A549 (cell line): ENCODE data around the gene DTX1. TPM values are rescaled to one million over a fixed set of nuclear protein-coding genes. Genes with fewer than 3 reads are reported as not detected.

Source experiments
- ATAC-seq, 2 experiments: fragments of 200-7000 bp in 1 of 2; fragments of >200 bp in 1 of 2; cut with Nextera tagmentation in 1 of 2; cut with Tn5 transposase in 1 of 2; 3 replicates each; pipeline versions ENCODE4 v1.8.0 to v1.9.1; 2018 to 2020; ENCODE audit warnings: mild to moderate bottlenecking in 1 of 2, moderate library complexity in 1 of 2
- CTCF ChIA-PET: fragments of 300-600 bp; sonication (Branson Sonifier 250); formaldehyde crosslinking; extraction: SDS; loops from one replicate; lab custom pipeline; 2021; ENCODE audit warnings: antibody characterized with exemption, inconsistent platforms; lab: Yijun Ruan, JAX
- POLR2A ChIA-PET: fragments of 350-600 bp; formaldehyde crosslinking; extraction: SDS; loops from one replicate; lab custom pipeline; 2021; ENCODE audit warnings: antibody characterized with exemption, inconsistent platforms; lab: Yijun Ruan, JAX
- DNase-seq, 2 experiments: peaks; one replicate each; pipeline versions ENCODE4 v3.0.0 to v3.0.0-alpha.2; 2011 to 2016; ENCODE audit warnings: low read depth in 1 of 2, low spot score in 1 of 2
- FAIRE-seq: peaks from 2 replicates; lab custom pipeline; 2011; peaks lifted over from hg19 to GRCh38; lab: Jason Lieb, UNC
- H3K27ac ChIP-seq, 2 experiments: fragments of >200 bp; sonication (Bioruptor Twin); formaldehyde crosslinking; 3 replicates each; pipeline ENCODE4 v1.5.1; 2016 to 2017
- H3K4me1 ChIP-seq: fragments of >200 bp; sonication (Bioruptor Twin); formaldehyde crosslinking; 3 replicates; pipeline ENCODE4 v1.6.1; 2016
- H3K4me2 ChIP-seq: fragments of >200 bp; sonication (Bioruptor Twin); formaldehyde crosslinking; 3 replicates; pipeline ENCODE4 v1.6.1; 2016
- H3K4me3 ChIP-seq: fragments of >200 bp; sonication (Bioruptor Twin); formaldehyde crosslinking; 3 replicates; pipeline ENCODE4 v1.5.1; 2016
- H3K9me3 ChIP-seq: fragments of >200 bp; sonication (Bioruptor Twin); formaldehyde crosslinking; 3 replicates; pipeline ENCODE4 v1.6.1; 2016
- CBX2 ChIP-seq: fragments of 200-600 bp; sonication (generic); IDR thresholded peaks from 2 replicates; pipeline ENCODE4 v1.6.1; 2016; ENCODE audit warnings: low read depth, mild to moderate bottlenecking, borderline replicate concordance
- CBX8 ChIP-seq: fragments of 200-600 bp; sonication (generic); IDR thresholded peaks from 2 replicates; pipeline ENCODE4 v1.6.1; 2016
- EP300 ChIP-seq, 2 experiments: fragments of >200 bp; sonication (Bioruptor Twin); formaldehyde crosslinking; IDR thresholded peaks; 2 replicates in 1 of 2; 3 replicates in 1 of 2; pipeline ENCODE4 v1.6.1; 2016 to 2017
- FOSB ChIP-seq: fragments of 250-450 bp; sonication (Bioruptor Pico); IDR thresholded peaks from 2 replicates; pipeline ENCODE4 v1.5.0; 2020; ENCODE audit warnings: mild to moderate bottlenecking, moderate library complexity
- FOXS1 ChIP-seq: fragments of 250-450 bp; sonication (Bioruptor Pico); IDR thresholded peaks from 2 replicates; pipeline ENCODE4 v1.5.0; 2020; ENCODE audit warnings: mild to moderate bottlenecking, moderate library complexity
- HDAC2 ChIP-seq: fragments of 200-600 bp; sonication (generic); IDR thresholded peaks from 2 replicates; pipeline ENCODE4 v1.6.1; 2016
- HES2 ChIP-seq: fragments of >200 bp; sonication (Bioruptor Twin); formaldehyde crosslinking; IDR thresholded peaks from 2 replicates; pipeline ENCODE4 v1.6.1; 2016
- HMGXB4 ChIP-seq: fragments of 250-450 bp; sonication (Bioruptor Pico); IDR thresholded peaks from 2 replicates; pipeline ENCODE4 v1.5.0; 2021; ENCODE audit warnings: mild to moderate bottlenecking, moderate library complexity, borderline replicate concordance
- HOXA7 ChIP-seq: fragments of 250-450 bp; sonication (Bioruptor Pico); IDR thresholded peaks from 2 replicates; pipeline ENCODE4 v1.5.0; 2020; ENCODE audit warnings: mild to moderate bottlenecking, moderate library complexity
- HOXB5 ChIP-seq: fragments of 250-450 bp; sonication (Bioruptor Pico); IDR thresholded peaks from 2 replicates; pipeline ENCODE4 v1.5.0; 2020; ENCODE audit warnings: mild to moderate bottlenecking, moderate library complexity
- MAFK ChIP-seq: fragments of 450-650 bp; IDR thresholded peaks from 2 replicates; pipeline ENCODE4 v1.6.1; 2014; ENCODE audit not compliant: partially characterized antibody
- MYC ChIP-seq: IDR thresholded peaks from 2 replicates; pipeline ENCODE4 v1.6.1; 2012; ENCODE audit warnings: mild to moderate bottlenecking, inconsistent platforms, low read length, improper control_type of control experiment, borderline replicate concordance
- NPAS2 ChIP-seq: fragments of 250-450 bp; sonication (Bioruptor Pico); IDR thresholded peaks from 2 replicates; pipeline ENCODE4 v1.8.0; 2022; ENCODE audit warnings: mild to moderate bottlenecking, moderate library complexity, borderline replicate concordance
- NR3C1 ChIP-seq: fragments of >200 bp; sonication (Bioruptor Twin); formaldehyde crosslinking; IDR thresholded peaks from 3 replicates; pipeline ENCODE4 v1.6.1; 2017
- PHF8 ChIP-seq: fragments of 200-600 bp; sonication (generic); IDR thresholded peaks from 2 replicates; pipeline ENCODE4 v1.6.1; 2016; ENCODE audit warnings: low read depth, mild to moderate bottlenecking, antibody characterized with exemption, moderate library complexity, borderline replicate concordance
- POLR2A ChIP-seq: IDR thresholded peaks from 2 replicates; pipeline ENCODE4 v1.6.1; 2012; ENCODE audit warnings: mild to moderate bottlenecking, low read length
- RARB ChIP-seq: fragments of 250-450 bp; sonication (Bioruptor Pico); IDR thresholded peaks from 2 replicates; pipeline ENCODE4 v1.8.0; 2021; ENCODE audit warnings: mild to moderate bottlenecking, moderate library complexity
- REST ChIP-seq: fragments of 200-600 bp; sonication (generic); IDR thresholded peaks from 2 replicates; pipeline ENCODE4 v1.6.1; 2016; ENCODE audit warnings: antibody characterized with exemption, mild to moderate bottlenecking, moderate library complexity
- RFX5 ChIP-seq: fragments of 450-650 bp; IDR thresholded peaks from 2 replicates; pipeline ENCODE4 v1.7.1; 2014; ENCODE audit warnings: antibody characterized with exemption, mild to moderate bottlenecking, moderate library complexity
- SMC3 ChIP-seq: fragments of >200 bp; sonication (Bioruptor Twin); formaldehyde crosslinking; IDR thresholded peaks from 3 replicates; pipeline ENCODE4 v1.6.1; 2018; ENCODE audit warnings: inconsistent platforms
- SREBF2 ChIP-seq: fragments of 450-650 bp; IDR thresholded peaks from 2 replicates; pipeline ENCODE4 v1.6.1; 2014; ENCODE audit warnings: mild to moderate bottlenecking, moderate library complexity
- TP53 ChIP-seq: fragments of 250-450 bp; sonication (Bioruptor Pico); IDR thresholded peaks from 2 replicates; pipeline ENCODE4 v1.5.0; 2021; ENCODE audit warnings: mild to moderate bottlenecking, moderate library complexity
- ZC3H11A ChIP-seq: fragments of 450-650 bp; IDR thresholded peaks from 2 replicates; pipeline ENCODE4 v1.6.1; 2014; ENCODE audit warnings: antibody characterized with exemption, mild to moderate bottlenecking
- ZNF302 ChIP-seq: fragments of 250-450 bp; sonication (Bioruptor Pico); IDR thresholded peaks from 2 replicates; pipeline ENCODE4 v1.9.0; 2021; ENCODE audit warnings: inconsistent platforms, mild to moderate bottlenecking, moderate library complexity
- WGBS: methylation state at CpG from one replicate; pipeline ENCODE4 v1.1.6; 2017; ENCODE audit errors: missing lambda C conversion rate; 5-methylcytosine and 5-hydroxymethylcytosine counted together
- polyA plus RNA-seq, 4 experiments: library from polyadenylated mRNA; depleted of rRNA in 3 of 4; stranded (reverse); fragments of >200 nt; fragmentation: RNase III in 1 of 4; extraction: RNeasy Plus Mini Kit Qiagen cat#74134 plus additional on column Dnase treatment in 1 of 4; gene quantifications; 2 replicates in 3 of 4; 3 replicates in 1 of 4; pipeline ENCODE4 v1.2.3, GENCODE V29; 2011 to 2017

DTX1 gene
- polyA plus RNA-seq, 2 of the 4 experiments (the other 2 are of a cell fraction), result 0.28 to 0.37 TPM

- no peak for TF ChIP-seq HMGXB4 (CRISPR knock-in tag)
- TF ChIP-seq RFX5, result no peak
Measured at GRCh38 chr12:113007166-113007565, 49.4 kb upstream of the DTX1 start (continued).

- Histone ChIP-seq H3K4me3 (no peak overlapping the region), H3K4me2 (no peak overlapping the region), H3K9me3 (peaks cover 13% of the 10 kb centered on the region; the same call in 2 of the 3 replicates)
- no peak for DNase-seq
- POLR2A ChIA-PET, result no interaction called here
- TF ChIP-seq HDAC2 (no peak), SMC3 (no peak), HMGXB4 (CRISPR knock-in tag) (no peak), HOXB5 (CRISPR knock-in tag) (no peak), TP53 (CRISPR knock-in tag) (no peak), CBX2 (no peak), PHF8 (no peak), REST (no peak), SREBF2 (no peak), EP300 (IDR thresholded peaks at IDR 0.05) (no peak), MAFK (no peak), POLR2A (no peak), CBX8 (no peak), MYC (no peak), ZC3H11A (no peak), HOXA7 (CRISPR knock-in tag) (no peak)
- TF ChIP-seq, all 56 proteins: peak for 0
- ATAC-seq (no peak), FAIRE-seq (no peak)
- CTCF ChIA-PET, result interaction anchor here (0.6 to 3.5 kb wide), 5 partner anchors 11 to 348 kb away, joined by 4 to 12 read pairs (median 4); no protein-coding TSS in a partner anchor
- Histone ChIP-seq H3K4me1 (peaks cover 7% of the 10 kb centered on the region; the same call in 1 of the 3 replicates), H3K27ac (no peak overlapping the region)
- 8% methylated on average over 2 of the region's 2 CpGs for WGBS
Measured at GRCh38 chr12:113010701-113011100, 45.8 kb upstream of the DTX1 start.

GRCh38 chr12:113014565-113014964, 42.0 kb upstream of the DTX1 start:
- Histone ChIP-seq H3K9me3 (peaks cover 13% of the 10 kb centered on the region; the same call in 2 of the 3 replicates), H3K4me2 (no peak overlapping the region), H3K27ac (no peak overlapping the region), H3K4me1 (no peaks in the 10 kb centered on the region), H3K4me3 (no peak overlapping the region)
- no peak for TF ChIP-seq POLR2A
- TF ChIP-seq FOXS1 (CRISPR knock-in tag), result no peak
- TF ChIP-seq REST, result no peak
- TF ChIP-seq ZNF302 (CRISPR knock-in tag), result no peak
- TF ChIP-seq MAFK, result no peak
- TF ChIP-seq NR3C1, result no peak
- no peak for TF ChIP-seq EP300 (IDR thresholded peaks at IDR 0.05)
- no peak for TF ChIP-seq NPAS2
- TF ChIP-seq RARB, result no peak
- no peak for TF ChIP-seq FOSB (CRISPR knock-in tag)
- TF ChIP-seq HOXA7 (CRISPR knock-in tag), result no peak
- no peak for TF ChIP-seq HES2
- ChIA-PET CTCF (interaction anchor here (1.0 kb wide), 1 partner anchor 16 kb away, joined by 3 read pairs; no protein-coding TSS in a partner anchor), POLR2A (no interaction called here)
- DNase-seq (no peak), FAIRE-seq (no peak), ATAC-seq (no peak)
- 27% methylated on average over 9 of the region's 9 CpGs for WGBS
